Gastrocnemius medialis (tissue), 4 donors: ENCODE data around the gene LILRB2. TPM values are rescaled to one million over a fixed set of nuclear protein-coding genes. Genes with fewer than 3 reads are reported as not detected.
"Not testable (repeated sequence)": the region's sequence is repeated elsewhere in the genome, so short reads cannot be mapped to it uniquely, and the experiment has no call there.

Source experiments
- ATAC-seq, 2 donors: fragments of 150-250 bp; one replicate each; pipeline ENCODE4 v1.9.1; 2016
- DNase-seq, 2 donors: peaks; one replicate each; pipeline ENCODE4 v3.0.0-alpha.2; 2019
- H3K27ac ChIP-seq, 4 donors: fragments of 200-600 bp; sonication (generic); 1 replicate in 1 of 4; 2 replicates in 3 of 4; pipeline ENCODE4 v1.5.1; 2016 to 2018; ENCODE audit warnings: mild to moderate bottlenecking in 2 of 4, moderate library complexity in 1 of 4
- H3K27me3 ChIP-seq, 3 donors: fragments of 200-600 bp; sonication (generic) in 2 of 3; 1 replicate in 1 of 3; 2 replicates in 2 of 3; pipeline versions ENCODE4 v1.5.1 to v1.6.0; 2016 to 2019; ENCODE audit warnings: mild to moderate bottlenecking in 1 of 3, moderate library complexity in 1 of 3
- H3K36me3 ChIP-seq, 2 donors: fragments of 200-600 bp; sonication (generic) in 1 of 2; one replicate each; pipeline ENCODE4 v1.5.1; 2017 to 2018
- H3K4me1 ChIP-seq, 2 donors: fragments of 200-600 bp; sonication (generic) in 1 of 2; one replicate each; pipeline ENCODE4 v1.5.1; 2016 to 2017; ENCODE audit warnings: mild to moderate bottlenecking in 2 of 2
- H3K4me3 ChIP-seq, 4 donors: fragments of 200-600 bp; sonication (generic) in 3 of 4; 1 replicate in 1 of 4; 2 replicates in 3 of 4; pipeline ENCODE4 v1.5.1; 2016 to 2019; ENCODE audit warnings: mild to moderate bottlenecking in 2 of 4
- H3K9me3 ChIP-seq, 3 donors: fragments of 200-600 bp; sonication (generic) in 2 of 3; 1 replicate in 1 of 3; 2 replicates in 2 of 3; pipeline ENCODE4 v1.5.1; 2016 to 2019
- CTCF ChIP-seq, 5 experiments: fragments of 450-650 bp in 3 of 5; fragments of 200-600 bp in 2 of 5; sonication (generic) in 2 of 5; IDR thresholded peaks in 4 of 5; conservative IDR thresholded peaks in 1 of 5; 1 replicate in 4 of 5; 2 replicates in 1 of 5; pipeline ENCODE4 v1.5.1; 2016 to 2019; ENCODE audit warnings: antibody characterized with exemption in 5 of 5, mild to moderate bottlenecking in 3 of 5, moderate library complexity in 3 of 5
- POLR2A ChIP-seq, 2 donors: fragments of 450-650 bp; IDR thresholded peaks; one replicate each; pipeline ENCODE4 v1.6.1; 2017; ENCODE audit warnings: antibody characterized with exemption in 2 of 2, mild to moderate bottlenecking in 2 of 2, moderate library complexity in 2 of 2
- in situ Hi-C, 4 donors: fragments of 200-750 bp; cut with MboI; loops; one replicate each; pipeline versions ENCODE4 v1.15.0 to v1.8.0; 2017; ENCODE audit warnings: low sequenced_read_pairs in 4 of 4
- intact Hi-C: fragments of 100-400 bp; cut with DNase I; formaldehyde crosslinking; loops from one replicate; pipeline ENCODE4 v1.15.1; 2023; ENCODE audit warnings: low total_unique reads
- microRNA-seq, 2 donors: library from miRNA; unstranded; fragments of <30 nt; microRNA quantifications; one replicate each; pipeline ENCODE4, GENCODE V29; 2016; ENCODE audit warnings: borderline replicate concordance in 2 of 2
- total RNA-seq, 4 donors: library from RNA; depleted of rRNA; stranded (reverse); fragments of >200 nt; gene quantifications; one replicate each; pipeline versions ENCODE4 v1.1.0 to v1.2.3, GENCODE V29; 2016

The LILRB2 gene
- total RNA-seq, 4 donors from 2014 or later, result 0.61 to 1.3 (median 1.2) TPM

GRCh38 chr19:54229146-54229545 lies 51.8 kb downstream of the LILRB2 start:
- Histone ChIP-seq H3K4me1 (no peaks in the 10 kb centered on the region), H3K4me3 (no peak overlapping the region), H3K9me3 (no peaks in the 10 kb centered on the region), H3K27ac (no peak overlapping the region), H3K36me3 (no peaks in the 10 kb centered on the region), H3K27me3 (peaks cover 0 to 5% (median 3%) of the 10 kb centered on the region in 3 donors)
- no peak for DNase-seq
- ATAC-seq, result no peak
- intact Hi-C loops, result no loop called here
- in situ Hi-C loops, result no loop called here
- TF ChIP-seq CTCF (IDR thresholded peaks at IDR 0.05 in 4 of 5, conservative IDR thresholded peaks at IDR 0.05 in 1 of 5), result no peak
- TF ChIP-seq POLR2A (IDR thresholded peaks at IDR 0.05), result no peak

- H3K4me1 ChIP-seq, H3K9me3 ChIP-seq, H3K27me3 ChIP-seq, H3K27ac ChIP-seq, in situ Hi-C loops, DNase-seq, intact Hi-C loops, ATAC-seq, H3K4me3 ChIP-seq, H3K36me3 ChIP-seq: not testable (repeated sequence)
These were observed 56.3 kb downstream of the LILRB2 start for GRCh38 chr19:54224619-54225018.

- H3K27me3 ChIP-seq, DNase-seq, H3K9me3 ChIP-seq, in situ Hi-C loops, H3K27ac ChIP-seq, ATAC-seq, H3K36me3 ChIP-seq, H3K4me1 ChIP-seq, H3K4me3 ChIP-seq: not testable (repeated sequence)
- intact Hi-C loops, result loop anchor here (2.0 kb wide), 1 partner anchor 23 kb away; no protein-coding TSS in a partner anchor
These were observed 57.0 kb downstream of the LILRB2 start for GRCh38 chr19:54223937-54224281.

Small RNA genes lying within 50 kb of the gene (microRNA-seq; reads per million reads assigned to microRNA genes)
- gene MIR4752, result 0 reads per million in 2 donors

Other genes with a start within 250 kb of the LILRB2 start
- not detected for gene VSTM1, start 217.2 kb downstream of the LILRB2 start, total RNA-seq
- gene TARM1, start 199.7 kb downstream of the LILRB2 start, total RNA-seq, result not detected
- gene OSCAR, start 180.3 kb downstream of the LILRB2 start, total RNA-seq, result 1 to 10 TPM in 1 of 4 donors, under 1 TPM in 2, not detected in 1; 0.29 to 3.0 (median 0.69) TPM
- gene NDUFA3, start 178.3 kb downstream of the LILRB2 start, total RNA-seq, result 10 to 100 TPM; 29.5 to 84.9 (median 60.6) TPM
- 10 to 100 TPM in 3 of 4 donors, 1 to 10 TPM in 1; 7.5 to 18.1 (median 17.5) TPM for gene TFPT, start 165.5 kb downstream of the LILRB2 start, total RNA-seq
- gene PRPF31, start 165.4 kb downstream of the LILRB2 start, total RNA-seq, result 10 to 100 TPM; 26.6 to 39.4 (median 37.2) TPM
- gene CNOT3, start 143.3 kb downstream of the LILRB2 start, total RNA-seq, result 10 to 100 TPM in 2 of 4 donors, 1 to 10 TPM in 2; 5.1 to 14.0 (median 10.2) TPM
- gene LENG1, start 121.4 kb downstream of the LILRB2 start, total RNA-seq, result 10 to 100 TPM in 3 of 4 donors, 1 to 10 TPM in 1; 6.5 to 14.2 (median 11.9) TPM
- 1 to 10 TPM in 1 of 4 donors, under 1 TPM in 1, not detected in 2; 0.87 to 1.6 TPM for gene TMC4, start 108.0 kb downstream of the LILRB2 start, total RNA-seq
- 10 to 100 TPM; 11.6 to 36.4 (median 19.3) TPM for gene MBOAT7, start 91.5 kb downstream of the LILRB2 start, total RNA-seq
- 10 to 100 TPM; 40.9 to 48.9 (median 43.9) TPM for gene TSEN34, start 89.8 kb downstream of the LILRB2 start, total RNA-seq
- gene RPS9, start 80.3 kb downstream of the LILRB2 start, total RNA-seq, result 1,000 to 10,000 TPM; 1,002 to 1,381 (median 1,253) TPM
- gene LILRB3, start 58.1 kb downstream of the LILRB2 start, total RNA-seq, result 1 to 10 TPM in 2 of 4 donors, under 1 TPM in 1, not detected in 1; 0.51 to 7.1 (median 3.6) TPM
- 1 to 10 TPM in 1 of 4 donors, under 1 TPM in 2, not detected in 1; 0.19 to 1.1 (median 0.52) TPM for gene LILRA6, start 38.3 kb downstream of the LILRB2 start, total RNA-seq
- gene LILRB5, start 23.8 kb downstream of the LILRB2 start, total RNA-seq, result 1 to 10 TPM in 3 of 4 donors, under 1 TPM in 1; 0.70 to 5.9 (median 3.3) TPM
- 1 to 10 TPM in 2 of 4 donors, under 1 TPM in 1, not detected in 1; 0.98 to 2.4 (median 1.1) TPM for gene LILRA5, start 32.1 kb upstream of the LILRB2 start, total RNA-seq
- not detected for gene LILRA4, start 58.1 kb upstream of the LILRB2 start, total RNA-seq
- 1 to 10 TPM in 3 of 4 donors, under 1 TPM in 1; 0.12 to 3.5 (median 2.9) TPM for gene LAIR1, start 83.8 kb upstream of the LILRB2 start, total RNA-seq
- gene TTYH1, start 134.4 kb upstream of the LILRB2 start, total RNA-seq, result under 1 TPM in 1 of 4 donors, not detected in 3; 0.41 TPM
- gene LENG8, start 168.1 kb upstream of the LILRB2 start, total RNA-seq, result 10 to 100 TPM in 3 of 4 donors, 1 to 10 TPM in 1; 9.9 to 49.5 (median 15.5) TPM
- 1 to 10 TPM; 1.5 to 4.9 (median 3.4) TPM for gene LENG9, start 182.7 kb upstream of the LILRB2 start, total RNA-seq
- 1 to 10 TPM in 2 of 4 donors, under 1 TPM in 1, not detected in 1; 0.83 to 4.6 (median 4.2) TPM for gene CDC42EP5, start 192.2 kb upstream of the LILRB2 start, total RNA-seq
- not detected for gene LAIR2, start 221.7 kb upstream of the LILRB2 start, total RNA-seq